ENCODE data around the gene LGALS9. TPM values are rescaled to one million over a fixed set of nuclear protein-coding genes. Genes with fewer than 3 reads are reported as not detected.

LGALS9 gene
- 100 to 1,000 TPM; 230 to 514 TPM for total RNA-seq
- long read RNA-seq, transcript LGALS9-206 (6 exons, 2,349 nt) = minor isoform, 7 of 53 reads
- long read RNA-seq, transcript LGALS9-203 (11 exons, 3,114 nt) = major isoform, 8 of 53 reads
- long read RNA-seq, partial matches to known transcripts = 31 of 53 reads
- long read RNA-seq, other reads (novel, unspliced or antisense) = 4 of 53 reads

DNA sequence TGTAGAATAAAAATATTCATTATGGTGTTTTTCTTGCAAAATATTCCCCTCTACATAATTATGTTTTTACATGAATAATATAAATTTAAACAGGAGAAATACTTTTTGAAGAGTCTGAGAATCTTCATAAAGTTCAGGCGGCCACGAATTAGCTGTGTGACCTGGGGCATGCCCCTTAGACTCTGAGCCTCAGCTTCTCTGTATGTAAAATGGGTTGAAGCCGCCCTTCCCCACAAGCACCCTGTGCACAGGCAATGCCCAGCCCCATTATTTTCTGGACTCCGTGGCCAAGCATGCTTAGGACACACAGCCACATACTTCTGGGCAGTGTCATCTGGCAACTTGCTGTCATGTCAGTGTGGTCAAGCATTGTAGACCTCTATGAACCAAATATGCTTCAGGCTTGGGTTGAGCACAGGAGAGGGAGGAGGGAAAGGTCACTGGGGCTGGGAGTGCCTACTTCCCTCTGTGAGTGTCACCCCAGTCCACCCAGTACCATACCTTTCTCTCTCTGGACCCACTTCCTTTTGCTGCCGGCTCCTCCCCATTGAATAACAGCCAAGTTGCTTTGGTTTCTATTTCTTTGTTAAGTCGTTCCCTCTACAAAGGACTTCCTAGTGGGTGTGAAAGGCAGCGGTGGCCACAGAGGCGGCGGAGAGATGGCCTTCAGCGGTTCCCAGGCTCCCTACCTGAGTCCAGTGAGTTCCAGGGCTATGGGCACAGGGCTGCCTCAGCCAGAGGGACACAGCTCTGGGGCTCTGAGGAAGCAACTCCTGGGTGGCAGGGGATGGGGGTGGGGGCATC is at the start of gene LGALS9:
LGALS9 (plus strand) TSS at position 582 of the 804 bp plus-strand sequence; CDS start at position 660, 78 bp downstream.
- intact Hi-C loops (cut with DNase I, micrococcal nuclease) = no loop called here
- DNase-seq (peak; percentile 74 to 82), ATAC-seq (peak; percentile 80)

DNA sequence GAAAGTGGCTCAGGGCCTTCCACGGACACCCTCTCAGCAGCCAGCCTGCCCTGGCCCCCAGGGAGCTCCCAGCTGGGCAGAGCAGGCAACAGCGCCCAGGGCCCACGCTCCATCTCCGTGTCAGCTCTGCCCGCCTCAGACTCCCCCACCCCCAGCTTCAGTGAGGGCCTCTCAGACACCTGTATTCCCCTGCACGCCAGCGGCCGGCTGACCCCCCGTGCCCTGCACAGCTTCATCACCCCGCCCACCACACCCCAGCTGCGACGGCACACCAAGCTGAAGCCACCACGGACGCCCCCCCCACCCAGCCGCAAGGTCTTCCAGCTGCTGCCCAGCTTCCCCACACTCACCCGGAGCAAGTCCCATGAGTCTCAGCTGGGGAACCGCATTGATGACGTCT is 48.3 kb upstream of the LGALS9 start:
- no peak for ATAC-seq
- intact Hi-C loops (cut with DNase I, micrococcal nuclease) = no loop called here
- no peak for DNase-seq

DNA sequence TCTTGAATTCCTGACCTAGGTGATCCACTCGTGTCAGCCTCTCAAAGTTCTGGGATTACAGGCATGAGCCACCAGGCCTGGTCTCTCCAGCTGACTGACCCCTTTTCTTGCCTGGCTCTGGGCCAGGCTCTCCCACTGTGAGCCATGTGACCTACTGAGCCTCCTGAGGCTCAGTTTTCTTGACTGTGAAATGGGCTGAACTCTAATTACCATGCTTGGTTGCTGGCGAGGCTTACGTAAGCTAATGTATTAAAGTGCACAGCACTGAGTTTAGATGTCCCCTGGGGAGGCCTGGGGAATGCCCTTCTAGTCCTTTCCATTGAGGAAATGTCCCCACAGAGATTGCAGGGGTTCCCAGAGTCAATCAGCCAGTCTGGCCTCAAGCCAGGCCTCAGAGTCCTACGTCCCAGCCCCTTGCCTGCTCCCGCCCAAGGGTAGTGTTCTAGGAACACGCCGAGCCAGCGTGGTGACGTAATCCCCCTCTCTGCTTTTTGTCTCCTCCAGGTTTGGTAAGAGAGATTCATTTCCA is 45.8 kb upstream of the LGALS9 start:
- DNase-seq (no peak), ATAC-seq (no peak)
- intact Hi-C loops (cut with DNase I, micrococcal nuclease) = no loop called here

DNA sequence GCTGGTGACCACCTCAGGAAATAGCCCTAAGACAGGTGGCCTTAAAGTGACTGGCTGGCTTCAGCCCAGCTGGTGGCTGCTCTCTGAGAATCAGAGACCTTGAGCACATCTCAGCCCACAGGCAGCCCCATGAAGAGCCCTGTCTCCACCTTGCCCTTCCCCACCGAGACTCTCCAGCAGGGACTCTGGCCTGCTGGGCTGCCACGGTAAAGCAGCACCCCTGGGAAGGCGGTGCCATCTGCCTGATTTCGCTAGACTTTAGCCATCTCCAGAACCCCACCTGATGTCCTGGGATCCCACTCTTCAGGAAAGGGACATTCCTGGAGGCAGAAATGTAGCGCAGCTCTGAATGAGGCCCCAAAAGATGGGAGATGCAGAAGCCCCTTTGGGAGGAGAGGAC is 45.2 kb upstream of the LGALS9 start:
- ATAC-seq = no peak
- DNase-seq = no peak
- intact Hi-C loops (cut with DNase I, micrococcal nuclease) = no loop called here

DNA sequence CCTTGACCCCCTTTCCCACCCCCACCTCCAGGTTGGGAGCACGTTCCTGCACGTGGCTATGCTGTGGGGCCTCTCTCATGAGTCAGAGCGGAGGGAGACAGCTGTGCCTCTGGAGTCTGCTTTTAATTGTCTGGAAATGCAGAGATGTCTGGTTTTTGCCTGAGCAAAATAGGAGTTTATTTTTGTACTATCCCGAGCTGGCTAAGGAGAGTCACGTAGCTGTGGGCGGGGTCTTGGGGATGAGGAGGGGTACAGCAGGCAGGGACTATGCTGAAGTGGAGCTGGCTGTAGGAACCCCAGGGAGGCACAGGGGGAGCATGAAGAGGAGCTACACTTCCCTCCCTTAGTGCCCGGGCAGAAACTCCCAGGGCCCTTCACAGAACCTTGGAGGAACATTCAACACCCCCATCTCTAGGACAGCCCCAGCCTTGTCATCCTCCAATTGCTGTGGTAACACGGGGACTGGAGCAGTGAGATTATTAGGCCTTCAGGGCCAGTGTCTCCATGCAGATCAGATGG is 44.7 kb upstream of the LGALS9 start:
- DNase-seq (no peak), ATAC-seq (no peak)
- intact Hi-C loops (cut with DNase I, micrococcal nuclease) = no loop called here

DNA sequence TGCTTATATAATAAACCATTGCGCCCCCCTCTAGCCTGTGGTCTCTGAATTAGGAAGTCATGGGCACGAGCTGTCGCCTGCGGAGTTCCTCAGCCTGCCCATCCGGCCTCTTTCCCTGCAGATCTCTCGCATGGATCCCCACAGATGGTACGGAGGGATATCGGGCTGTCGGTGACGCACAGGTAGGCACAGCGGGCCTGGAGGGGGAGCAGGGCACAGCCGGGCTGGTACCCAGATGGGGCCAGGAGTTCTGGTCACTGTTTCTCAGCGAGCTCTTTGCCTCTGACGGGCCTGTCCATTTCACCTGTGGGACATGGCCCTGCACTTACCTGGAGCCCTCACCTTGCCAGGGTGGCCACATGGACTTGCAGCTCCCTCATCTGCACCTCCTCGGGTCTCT is 42.6 kb upstream of the LGALS9 start:
- intact Hi-C loops (cut with DNase I, micrococcal nuclease) = no loop called here
- no peak for ATAC-seq
- no peak for DNase-seq

DNA sequence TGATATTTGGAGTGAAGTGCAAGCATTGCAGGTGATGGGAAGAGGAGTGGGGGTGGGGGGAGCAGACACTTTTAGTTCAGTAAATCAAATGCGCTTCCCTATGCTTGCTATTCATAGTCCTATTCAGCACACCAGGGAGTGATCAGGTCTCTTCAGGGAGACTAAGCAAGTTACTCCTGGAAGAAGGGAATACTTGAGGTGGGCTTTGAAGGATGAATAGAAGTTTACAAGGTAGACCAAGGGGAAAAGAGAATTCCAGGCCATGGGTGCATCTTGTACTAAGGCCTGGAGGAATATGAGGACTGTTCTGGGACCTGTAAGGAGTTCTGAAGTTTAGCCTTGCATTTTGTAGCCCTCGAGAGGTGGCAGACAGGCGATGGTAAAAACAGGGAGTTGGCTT is 40.1 kb upstream of the LGALS9 start:
- no peak for DNase-seq
- intact Hi-C loops (cut with DNase I, micrococcal nuclease) = loop anchor here in 1 of 2 donors (10.0 kb wide), 1 partner anchor 136 kb away; the partner anchor contains the start of gene KSR1
- ATAC-seq = no peak

DNA sequence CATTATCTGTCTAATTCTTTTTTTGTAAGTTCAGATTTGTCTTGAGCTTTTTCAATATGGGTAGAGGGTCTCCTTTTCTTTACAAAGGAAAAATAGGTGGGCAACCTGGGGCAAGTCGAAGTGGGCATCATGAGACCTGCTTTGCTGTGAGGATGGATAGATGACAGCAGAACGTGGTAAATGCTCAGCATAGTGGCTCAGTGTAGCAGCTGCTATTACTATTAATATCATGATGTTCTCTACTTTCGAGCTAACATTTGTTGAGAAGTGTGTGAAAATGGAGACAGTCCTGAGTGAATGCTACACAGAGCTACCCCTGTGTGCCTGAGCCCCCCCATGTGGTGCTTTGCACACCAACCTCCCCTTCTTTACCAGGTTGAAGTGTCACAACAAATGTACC is 39.0 kb upstream of the LGALS9 start:
- DNase-seq (no peak), ATAC-seq (no peak)
- intact Hi-C loops (cut with DNase I, micrococcal nuclease) = loop anchor here in 1 of 2 donors (10.0 kb wide), 1 partner anchor 137 kb away; the partner anchor contains the start of gene KSR1

DNA sequence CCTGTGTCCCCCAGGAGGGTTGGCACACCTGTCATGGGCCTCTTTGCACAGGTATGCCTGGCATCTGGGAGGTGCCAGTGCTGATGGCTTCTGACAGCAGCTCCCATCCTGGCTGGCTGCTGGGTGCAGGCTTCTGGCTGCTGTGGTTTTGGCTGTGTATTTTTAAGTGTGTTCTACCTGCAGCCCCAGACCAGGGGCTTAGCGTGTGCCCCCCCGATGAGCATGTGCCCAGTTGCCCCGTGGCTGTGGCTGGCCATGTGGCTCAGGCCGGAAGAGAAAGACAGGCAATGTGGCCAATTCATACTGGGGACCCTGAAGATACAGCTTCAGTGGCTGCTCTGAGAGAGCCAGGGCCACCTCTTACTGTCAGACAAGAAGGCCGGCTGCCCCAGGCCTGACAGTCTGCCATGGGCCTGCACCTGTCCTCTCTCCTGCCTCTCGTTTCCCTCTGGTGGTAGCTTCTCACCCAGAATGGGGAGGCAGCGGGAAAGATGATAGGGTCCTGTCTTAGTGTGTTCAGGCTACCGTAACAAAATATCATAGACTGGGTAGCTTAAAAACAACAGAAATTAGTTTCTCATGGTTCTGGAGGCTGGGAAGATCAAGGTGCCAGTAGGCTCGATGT is 37.6 kb upstream of the LGALS9 start:
- no peak for ATAC-seq
- no peak for DNase-seq
- intact Hi-C loops (cut with DNase I, micrococcal nuclease) = loop anchor here in 1 of 2 donors (10.0 kb wide), 1 partner anchor 139 kb away; the partner anchor contains the start of gene KSR1

DNA sequence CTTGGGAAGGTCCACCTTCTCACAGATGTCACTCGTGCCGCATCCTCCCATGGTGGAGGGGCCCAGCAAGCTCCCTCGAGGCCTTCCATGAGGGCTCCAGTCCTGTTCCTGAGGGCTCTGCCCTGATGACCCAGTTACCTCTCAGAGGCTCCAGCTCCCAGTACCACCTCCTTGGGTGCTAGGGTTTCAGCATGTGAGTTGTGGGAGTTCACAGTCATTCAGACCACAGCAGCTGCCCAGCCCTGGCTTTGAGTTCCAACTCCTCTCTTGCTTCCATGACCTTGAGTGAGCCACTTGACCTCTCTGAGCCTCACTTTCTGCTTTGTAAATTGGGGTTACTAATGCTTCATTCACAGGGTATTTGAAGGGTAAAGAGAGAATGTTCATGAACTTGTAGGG is 37.1 kb upstream of the LGALS9 start:
- ATAC-seq = no peak
- DNase-seq = no peak
- intact Hi-C loops (cut with DNase I, micrococcal nuclease) = loop anchor here in 1 of 2 donors (10.0 kb wide), 1 partner anchor 139 kb away; the partner anchor contains the start of gene KSR1

DNA sequence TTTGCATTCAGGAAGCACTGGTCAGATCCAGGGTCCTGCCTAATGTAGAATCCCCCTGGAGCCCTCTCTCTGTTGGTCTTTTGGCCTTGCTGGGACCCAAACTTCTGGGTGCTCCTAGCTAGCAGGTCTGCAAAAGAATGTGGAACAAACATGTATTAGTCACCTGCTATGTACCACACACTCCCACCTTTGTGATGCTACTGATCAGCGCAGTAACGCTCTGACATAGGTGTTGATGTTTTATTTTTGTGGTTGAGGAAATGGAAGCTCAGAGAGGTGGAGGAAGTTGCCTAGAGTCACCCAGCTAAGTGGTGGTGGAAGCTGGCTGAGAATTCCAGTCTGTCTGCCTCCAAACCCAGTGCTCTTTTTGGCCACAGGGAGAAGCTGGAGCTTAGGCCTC is 35.8 kb upstream of the LGALS9 start:
- intact Hi-C loops (cut with DNase I, micrococcal nuclease) = loop anchor here in 1 of 2 donors (10.0 kb wide), 1 partner anchor 140 kb away; the partner anchor contains the start of gene KSR1
- ATAC-seq (no peak), DNase-seq (no peak)

DNA sequence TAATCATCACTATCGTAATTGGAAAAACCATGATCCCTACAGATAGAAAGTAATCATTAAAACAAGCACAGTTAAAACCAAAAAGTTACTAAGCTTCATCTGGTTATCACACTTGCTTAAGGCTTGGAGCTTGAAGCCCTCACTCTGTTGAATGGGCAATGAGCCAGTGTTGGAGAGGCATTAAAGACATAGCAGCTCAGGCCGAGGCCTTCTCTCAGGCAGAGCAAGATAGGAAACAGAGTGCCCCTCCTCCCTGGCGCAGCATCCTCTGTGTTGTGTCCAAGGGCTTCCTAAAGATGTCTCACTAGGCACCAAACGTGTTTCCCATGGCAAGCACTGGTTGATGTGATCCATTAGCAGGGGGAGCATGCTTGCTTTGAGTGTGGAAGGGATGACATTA is 34.9 kb upstream of the LGALS9 start:
- DNase-seq (no peak), ATAC-seq (no peak)
- intact Hi-C loops (cut with DNase I, micrococcal nuclease) = loop anchor here in 1 of 2 donors (10.0 kb wide), 1 partner anchor 141 kb away; the partner anchor contains the start of gene KSR1

DNA sequence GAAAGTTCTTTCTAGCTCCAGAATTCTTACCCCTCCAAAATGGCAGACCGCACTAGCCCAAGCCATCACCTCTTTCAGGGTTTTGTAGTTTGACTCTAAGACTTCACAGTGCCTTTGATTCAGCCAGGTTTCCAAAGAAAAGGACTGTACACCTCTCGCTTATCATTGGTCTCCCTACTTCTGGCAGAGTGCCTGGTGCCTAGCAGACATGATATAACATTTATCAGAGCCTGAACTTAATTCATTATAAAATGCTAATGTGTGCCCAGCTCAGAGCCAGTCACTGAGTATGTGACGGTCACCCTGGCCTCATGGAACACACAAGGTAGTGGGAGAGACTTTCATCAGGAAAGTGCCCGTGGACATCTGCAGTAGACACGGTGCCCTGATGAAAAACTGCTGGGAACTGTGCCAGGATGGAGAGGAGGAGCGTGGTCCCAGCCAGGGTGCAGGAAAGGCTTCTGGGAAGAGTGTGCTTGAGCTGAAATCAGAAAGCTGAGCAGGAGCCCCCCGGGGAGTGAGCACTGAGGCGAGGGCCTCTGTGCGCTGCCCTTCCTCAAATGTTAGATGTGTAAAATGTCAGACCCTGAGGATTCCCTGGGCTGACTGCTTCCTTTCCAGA is 34.3 kb upstream of the LGALS9 start:
- DNase-seq (no peak), ATAC-seq (no peak)
- intact Hi-C loops (cut with DNase I, micrococcal nuclease) = loop anchor here in 1 of 2 donors (10.0 kb wide), 1 partner anchor 142 kb away; the partner anchor contains the start of gene KSR1

DNA sequence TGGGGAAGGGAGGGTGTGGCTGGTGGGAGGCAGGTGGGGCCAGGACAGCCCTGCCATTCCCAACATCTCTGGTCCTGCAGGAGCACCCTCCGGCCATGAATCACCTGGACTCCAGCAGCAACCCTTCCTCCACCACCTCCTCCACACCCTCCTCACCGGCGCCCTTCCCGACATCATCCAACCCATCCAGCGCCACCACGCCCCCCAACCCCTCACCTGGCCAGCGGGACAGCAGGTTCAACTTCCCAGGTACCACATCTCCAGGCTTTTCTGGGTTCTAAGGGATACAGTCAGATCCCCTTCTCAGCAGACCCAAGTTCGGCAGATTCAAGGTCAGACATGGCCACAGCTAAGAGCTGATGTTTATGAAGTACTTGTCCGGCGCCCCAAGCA is 33.8 kb upstream of the LGALS9 start:
- ATAC-seq (no peak), DNase-seq (no peak)
- intact Hi-C loops (cut with DNase I, micrococcal nuclease) = loop anchor here in 1 of 2 donors (10.0 kb wide), 1 partner anchor 142 kb away; the partner anchor contains the start of gene KSR1

DNA sequence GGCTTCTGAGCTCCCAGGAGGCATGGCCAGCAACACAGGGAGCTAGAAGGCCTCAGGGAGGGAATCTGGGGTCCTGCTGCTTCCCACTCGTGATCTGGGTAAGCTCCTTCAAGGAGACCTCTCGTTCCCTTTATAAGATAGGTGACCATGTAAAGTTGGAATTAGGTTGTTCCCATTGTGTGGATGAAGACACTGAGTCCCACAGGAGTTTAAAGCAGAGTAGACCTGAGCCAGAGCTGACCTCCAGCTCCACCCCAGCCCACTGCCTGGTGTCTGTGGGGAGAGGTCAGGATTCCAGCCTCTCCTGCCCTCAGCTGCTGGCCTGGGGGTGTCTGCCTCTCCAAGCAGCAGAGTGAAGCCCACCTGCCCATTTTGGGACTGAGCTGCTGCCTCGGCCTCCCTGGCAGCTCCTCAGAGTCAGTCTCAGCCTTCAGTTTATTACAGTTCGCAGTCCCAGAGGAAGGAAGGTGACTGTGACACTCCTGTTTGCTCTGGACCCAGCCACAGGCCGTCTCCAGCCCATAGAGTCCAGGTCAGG is 33.1 kb upstream of the LGALS9 start:
- intact Hi-C loops (cut with DNase I, micrococcal nuclease) = loop anchor here in 1 of 2 donors (10.0 kb wide), 1 partner anchor 143 kb away; the partner anchor contains the start of gene KSR1

DNA sequence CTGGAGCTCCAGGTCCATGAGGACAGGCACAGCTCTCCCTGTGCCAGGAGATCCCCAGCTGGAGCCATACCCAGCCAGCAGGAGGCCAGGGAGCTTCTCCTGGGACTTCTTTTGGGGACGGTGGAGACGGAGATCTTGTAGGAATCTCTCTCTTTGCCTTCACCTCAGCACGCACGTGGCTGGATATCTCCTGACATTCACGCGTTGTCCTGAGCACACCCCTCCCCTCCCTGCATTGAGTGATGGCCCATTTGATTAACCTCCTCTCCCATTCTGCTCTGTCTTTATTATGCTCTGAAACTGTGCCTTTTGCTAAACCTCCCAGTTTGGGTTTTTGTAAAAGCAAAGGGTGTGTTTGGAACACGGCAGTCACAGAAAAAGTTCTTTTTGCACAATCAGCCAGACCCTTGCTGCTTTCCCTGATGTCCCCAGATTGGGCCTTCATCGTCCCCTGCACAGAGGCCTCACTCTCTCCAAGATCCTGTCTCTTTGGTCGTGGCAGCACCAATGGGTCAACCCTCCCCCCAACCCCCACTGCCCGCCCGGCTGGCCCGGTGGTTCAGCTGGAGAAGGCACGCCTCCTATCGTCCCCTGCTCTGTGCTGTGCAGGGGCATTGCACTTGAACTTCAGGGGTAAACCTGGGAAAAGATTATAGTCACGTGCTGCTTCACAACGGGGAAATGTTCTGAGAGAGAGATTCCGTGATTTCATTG is 32.5 kb upstream of the LGALS9 start:
- intact Hi-C loops (cut with DNase I, micrococcal nuclease) = loop anchor here in 1 of 2 donors (10.0 kb wide), 1 partner anchor 144 kb away; the partner anchor contains the start of gene KSR1
- ATAC-seq (no peak), DNase-seq (no peak)

More for the DNA sequence above, 33.1 kb upstream of the LGALS9 start:
- ATAC-seq = no peak
- DNase-seq = no peak

DNA sequence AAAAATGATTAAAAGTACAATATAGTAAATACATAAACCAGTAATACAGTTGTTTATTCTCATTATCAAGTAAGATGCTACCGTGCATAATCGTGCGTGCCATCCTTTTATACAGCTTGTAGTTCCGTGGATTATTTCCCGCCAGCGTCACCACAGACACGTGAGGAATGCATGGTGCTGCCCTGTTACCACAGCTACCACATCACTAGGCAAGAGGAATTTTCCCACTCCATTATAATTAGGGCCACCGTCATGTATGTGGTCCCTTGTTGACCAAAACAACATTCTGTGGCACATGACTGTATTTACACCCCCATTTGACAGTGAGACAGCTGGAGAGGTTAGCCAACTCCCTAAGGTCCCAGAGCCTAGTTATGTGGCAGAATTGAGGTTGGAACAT is 30.5 kb upstream of the LGALS9 start:
- ATAC-seq (no peak), DNase-seq (no peak)
- intact Hi-C loops (cut with DNase I, micrococcal nuclease) = loop anchor here (5.0 to 10.0 kb wide), 3 partner anchors 243 to 366 kb away; no protein-coding TSS in a partner anchor
